ENCODE measurements around the gene PPP4R2. TPM values are rescaled to one million over a fixed set of nuclear protein-coding genes. Genes with fewer than 3 reads are reported as not detected.

Gene PPP4R2
- total RNA-seq, 1 donor from 2014 or later, result 113 TPM

Other genes with a start within 250 kb of the PPP4R2 start
- gene SHQ1, start 148.4 kb upstream of the PPP4R2 start, total RNA-seq, result 46.1 and 48.5 TPM in 2 replicates
- gene GXYLT2, start 108.8 kb upstream of the PPP4R2 start, total RNA-seq, result 0.08 TPM in 1 of 2 replicates, not detected in the other
- gene EBLN2, start 64.8 kb downstream of the PPP4R2 start, total RNA-seq, result 8.4 and 9.6 TPM in 2 replicates

Measured in activated T-helper 1 cell treated with anti-CD3 and anti-CD28 coated beads, Interleukin-12 subunit alpha, Interleukin-12 subunit beta, Interleukin-2, Interleukin-4 antibody, amounts not matched to agents 30 ng/mL and 10 ng/mL and 1 ng/mL, durations not matched to agents 14 hours and 24 hours and 36 hours (primary cell).